ENCODE measurements around the gene TSPAN6.

Gene TSPAN6

GRCh38 chrX:100584611-100585010 is 52.0 kb downstream of the TSPAN6 start, which contains the start of gene TNMD:
TSS of gene TNMD (plus strand) at chrX:100584936. CDS start at chrX:100585019, 83 bp downstream.
- no peak for ATAC-seq
- no peak for TF ChIP-seq ZNF8 (CRISPR knock-in tag; IDR thresholded peaks at IDR 0.05)

Data from SK-N-SH treated with all-trans-retinoic acid at 6 μM for 48 hours (cell line).